ENCODE results near the gene ZAP70. TPM values are rescaled to one million over a fixed set of nuclear protein-coding genes. Genes with fewer than 3 reads are reported as not detected.
"Not testable (repeated sequence)": the region's sequence is repeated elsewhere in the genome, so short reads cannot be mapped to it uniquely, and the experiment has no call there.

ZAP70 gene
- total RNA-seq, 4 donors from 2014 or later, result 3.5 to 13.5 (median 5.3) TPM

GRCh38 chr2:97669448-97669847 is 43.9 kb upstream of the ZAP70 start, which contains the start of gene C2orf92:
C2orf92 (plus strand) TSS chr2:97669713; CDS start chr2:97669789, 76 bp downstream.
- Histone ChIP-seq H3K4me1 (peaks cover 0 to 10% (median 0%) of the 10 kb centered on the region in 4 donors), H3K36me3 (peaks cover 0 to 4% (median 0%) of the 10 kb centered on the region in 3 donors), H3K27me3 (no peaks in the 10 kb centered on the region), H3K4me3 (no peak within 1 kb of the TSS), H3K27ac (no peak within 1 kb of the TSS), H3K9me3 (no peaks in the 10 kb centered on the region)
- 88 to 89% methylated on average over 6 of the region's 6 CpGs for WGBS, 2 donors
- TF ChIP-seq EP300 (IDR thresholded peaks at IDR 0.05), result no peak
- no peak for TF ChIP-seq CTCF (IDR thresholded peaks at IDR 0.05)
- TF ChIP-seq POLR2A (IDR thresholded peaks at IDR 0.05), result no peak
- no peak for DNase-seq (ENCODE audit: low spot score in 2 of 2)

GRCh38 chr2:97670471-97670870 is 42.9 kb upstream of the ZAP70 start:
- 100% methylated on average over 1 of the region's 1 CpG for WGBS, 2 donors
- H3K27me3 ChIP-seq, result no peaks in the 10 kb centered on the region
- DNase-seq (ENCODE audit: low spot score in 2 of 2), result no peak
- H3K4me3 ChIP-seq, result no peak overlapping the region
- H3K4me1 ChIP-seq, result no peaks in the 10 kb centered on the region
- H3K36me3 ChIP-seq, result peaks cover 0 to 4% (median 0%) of the 10 kb centered on the region in 3 donors
- H3K9me3 ChIP-seq, result no peaks in the 10 kb centered on the region
- H3K27ac ChIP-seq, result no peak overlapping the region
- no peak for TF ChIP-seq POLR2A (IDR thresholded peaks at IDR 0.05)
- no peak for TF ChIP-seq CTCF (IDR thresholded peaks at IDR 0.05)
- no peak for TF ChIP-seq EP300 (IDR thresholded peaks at IDR 0.05)

GRCh38 chr2:97671526-97671925 is 41.9 kb upstream of the ZAP70 start:
- Histone ChIP-seq H3K4me3 (no peak overlapping the region), H3K27me3 (no peaks in the 10 kb centered on the region), H3K4me1 (no peaks in the 10 kb centered on the region), H3K9me3 (no peaks in the 10 kb centered on the region), H3K36me3 (peaks cover 0 to 4% (median 0%) of the 10 kb centered on the region in 3 donors), H3K27ac (no peak overlapping the region)
- 92 to 95% methylated on average over 7 of the region's 7 CpGs for WGBS, 2 donors
- TF ChIP-seq POLR2A (IDR thresholded peaks at IDR 0.05) (no peak), EP300 (IDR thresholded peaks at IDR 0.05) (no peak), CTCF (IDR thresholded peaks at IDR 0.05) (no peak)
- DNase-seq (ENCODE audit: low spot score in 2 of 2), result no peak

- H3K9me3 ChIP-seq; H3K4me1 ChIP-seq; H3K27me3 ChIP-seq; H3K4me3 ChIP-seq; H3K36me3 ChIP-seq; DNase-seq (ENCODE audit: low spot score in 2 of 2); H3K27ac ChIP-seq: not testable (repeated sequence)
- 73 to 77% methylated on average over 5 of the region's 6 CpGs for WGBS, 2 donors
These were observed 40.7 kb upstream of the ZAP70 start for GRCh38 chr2:97672606-97673140.

- no peak for TF ChIP-seq POLR2A (IDR thresholded peaks at IDR 0.05)
- TF ChIP-seq EP300 (IDR thresholded peaks at IDR 0.05), result no peak
- TF ChIP-seq CTCF (IDR thresholded peaks at IDR 0.05), result no peak
- H3K27ac ChIP-seq, result no peak overlapping the region
- no peak for DNase-seq (ENCODE audit: low spot score in 2 of 2)
- 84 to 87% methylated on average over 9 of the region's 9 CpGs for WGBS, 2 donors
- no peaks in the 10 kb centered on the region for H3K27me3 ChIP-seq
- no peaks in the 10 kb centered on the region for H3K9me3 ChIP-seq
- H3K4me3 ChIP-seq, result no peak overlapping the region
- H3K36me3 ChIP-seq, result peaks cover 0 to 3% (median 0%) of the 10 kb centered on the region in 3 donors
- H3K4me1 ChIP-seq, result no peaks in the 10 kb centered on the region
These were observed 40.0 kb upstream of the ZAP70 start for GRCh38 chr2:97673182-97673914.

All from tibial nerve (tissue), 4 donors.